OCI-LY7 (cell line): ENCODE results near the gene PRSS8.

Experiments
- CTCF ChIP-seq: fragments of 200-600 bp; sonication (generic); conservative IDR thresholded peaks from 2 replicates; pipeline ENCODE4 v1.5.1; 2014; ENCODE audit warnings: mild to moderate bottlenecking, antibody characterized with exemption, low read length, moderate library complexity, mixed read lengths
- EZH2phosphoT487 ChIP-seq: fragments of 200-600 bp; sonication (generic); IDR thresholded peaks from 2 replicates; pipeline ENCODE4 v1.6.1; 2018; ENCODE audit warnings: low read depth, borderline replicate concordance, mild to moderate bottlenecking, mixed run types, antibody characterized with exemption, low read length, moderate library complexity, mixed read lengths

GRCh38 chr16:31087971-31088370, 47.6 kb downstream of the PRSS8 start:
- no peak for TF ChIP-seq CTCF
- no peak for TF ChIP-seq EZH2phosphoT487
